GM18508 (cell line): ENCODE measurements around the gene CLEC4D.
"Not testable (repeated sequence)": the region's sequence is repeated elsewhere in the genome, so short reads cannot be mapped to it uniquely, and the experiment has no call there.

Source experiments
- ATAC-seq: cut with Tn5 transposase; IDR thresholded peaks from one replicate; pipeline ENCODE4 v1.9.1; 2021; ENCODE audit warnings: moderate number of reproducible peaks; ENCODE audit not compliant: insufficient read depth, unreplicated experiment

CLEC4D gene

DNA sequence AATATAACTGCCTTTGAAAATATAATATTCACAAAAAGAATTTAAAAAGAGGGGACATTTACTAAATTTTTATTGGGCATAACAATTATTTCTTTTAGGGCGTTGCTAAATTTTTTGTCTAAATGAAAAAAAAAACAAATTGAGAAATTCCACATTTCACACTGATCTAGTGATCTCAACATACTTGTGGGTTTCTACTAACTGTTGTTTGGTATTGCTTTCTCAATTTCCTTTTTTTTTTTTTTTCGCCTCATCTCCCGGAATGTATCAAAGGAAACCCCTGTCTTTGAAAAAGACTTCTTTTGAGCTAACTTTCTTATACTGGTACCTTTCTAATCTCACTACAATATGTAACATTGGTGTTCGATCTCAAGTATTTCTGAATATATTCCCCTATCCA is at the start of gene CLEC4D:
Gene CLEC4D, plus strand, starts transcription at position 248 of the 400 bp plus-strand sequence. CDS start 230 bp downstream, outside the sequence.
- ATAC-seq, result no peak

GRCh38 chr12:8465301-8465996 is 47.9 kb upstream of the CLEC4D start:
- ATAC-seq, result no peak

GRCh38 chr12:8466241-8466640 is 47.1 kb upstream of the CLEC4D start:
- no peak for ATAC-seq

GRCh38 chr12:8471090-8471489 is 42.2 kb upstream of the CLEC4D start:
- ATAC-seq, result no peak

- no peak for ATAC-seq
Observed at GRCh38 chr12:8475508-8476203, 37.6 kb upstream of the CLEC4D start.

GRCh38 chr12:8482571-8483061 is 30.7 kb upstream of the CLEC4D start:
- ATAC-seq, result no peak

DNA sequence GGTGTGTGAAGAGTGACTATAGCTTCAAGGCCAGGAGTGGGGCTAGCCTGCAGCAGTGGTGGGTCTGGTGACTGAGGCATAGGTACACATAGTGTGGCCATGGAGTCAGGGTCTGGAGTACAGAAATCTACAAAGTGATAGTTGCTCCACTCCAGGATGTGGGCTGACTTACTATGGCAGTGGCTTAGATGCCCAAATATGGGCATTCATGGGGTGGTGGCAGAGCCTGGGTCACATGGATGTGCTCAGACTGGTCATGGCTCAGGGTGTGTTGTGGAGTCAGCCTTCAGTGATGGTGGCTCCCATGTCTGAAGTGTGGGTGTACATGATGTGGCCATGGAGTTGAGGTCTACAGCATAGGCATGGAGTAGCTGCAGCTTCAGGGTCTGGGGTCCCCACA is 30.2 kb upstream of the CLEC4D start:
- ATAC-seq, result no peak

GRCh38 chr12:8491646-8492530 is 21.4 kb upstream of the CLEC4D start:
- no peak for ATAC-seq

DNA sequence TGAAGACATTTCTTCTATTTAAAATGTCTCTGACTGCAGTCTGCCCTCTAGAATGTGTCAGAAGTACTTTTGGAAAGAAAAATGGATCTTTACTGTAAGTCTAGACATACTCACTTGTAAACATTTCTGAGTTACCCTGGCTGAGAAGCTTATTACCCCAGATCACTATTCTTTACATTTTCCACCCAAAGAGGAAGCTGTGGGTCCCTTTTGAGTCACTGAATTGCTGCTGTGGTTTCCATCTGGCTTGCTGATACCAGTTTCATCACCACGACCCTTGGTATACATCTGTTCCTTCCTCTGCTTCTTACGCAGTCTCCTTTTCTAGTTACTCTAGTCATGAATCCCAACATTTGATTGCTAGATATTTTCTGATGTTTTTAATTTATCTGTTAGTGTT is 20.2 kb upstream of the CLEC4D start:
- ATAC-seq, result peak; percentile 93

GRCh38 chr12:8495671-8496070 is 17.6 kb upstream of the CLEC4D start:
- ATAC-seq, result not testable (repeated sequence)

GRCh38 chr12:8496074-8496473 is 17.2 kb upstream of the CLEC4D start:
- ATAC-seq, result not testable (repeated sequence)

- ATAC-seq, result no peak
Observed at GRCh38 chr12:8499616-8500015, 13.7 kb upstream of the CLEC4D start.

- no peak for ATAC-seq
Observed at GRCh38 chr12:8501720-8502119, 11.6 kb upstream of the CLEC4D start.

DNA sequence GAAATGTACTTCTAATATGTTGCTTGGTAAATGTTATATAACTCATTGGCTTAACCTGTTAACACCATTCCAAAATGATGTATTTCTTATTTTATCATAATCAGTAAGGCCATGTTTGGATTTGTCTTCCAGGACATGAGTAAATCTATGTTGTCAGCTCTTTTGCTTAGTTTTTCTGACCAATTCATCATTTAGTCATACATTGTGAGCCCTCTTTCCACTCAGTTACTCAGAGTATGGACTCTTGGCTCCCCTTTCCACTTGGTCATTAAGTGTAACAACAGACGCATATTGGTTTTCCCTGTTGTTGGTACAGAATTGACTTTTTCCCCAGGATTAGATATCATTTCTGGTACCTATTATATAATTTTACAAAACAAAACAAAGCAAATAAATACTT is 9.0 kb upstream of the CLEC4D start:
- ATAC-seq, result no peak

- ATAC-seq, result no peak
Observed at GRCh38 chr12:8507596-8507995, 5.7 kb upstream of the CLEC4D start.

DNA sequence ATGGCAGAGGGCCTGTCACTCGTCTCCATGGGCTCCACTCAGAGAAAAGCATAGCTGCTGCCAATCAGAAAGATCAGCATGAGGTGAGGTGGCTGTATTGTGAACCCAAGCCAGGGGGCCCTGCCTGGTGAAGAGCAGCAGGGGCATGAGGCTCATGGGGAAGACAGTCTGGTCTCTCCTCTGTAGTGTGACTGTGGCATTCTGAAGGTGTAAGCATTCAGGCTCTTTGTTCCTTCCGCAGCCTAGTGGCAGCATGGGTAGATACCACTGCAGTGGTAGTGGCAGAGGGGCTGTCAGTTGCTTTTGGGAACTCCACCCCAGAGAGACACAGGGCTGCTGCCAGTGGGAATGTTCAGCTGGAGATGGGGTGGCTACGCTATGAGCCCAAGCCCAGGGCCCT is 5.1 kb upstream of the CLEC4D start:
- no peak for ATAC-seq

DNA sequence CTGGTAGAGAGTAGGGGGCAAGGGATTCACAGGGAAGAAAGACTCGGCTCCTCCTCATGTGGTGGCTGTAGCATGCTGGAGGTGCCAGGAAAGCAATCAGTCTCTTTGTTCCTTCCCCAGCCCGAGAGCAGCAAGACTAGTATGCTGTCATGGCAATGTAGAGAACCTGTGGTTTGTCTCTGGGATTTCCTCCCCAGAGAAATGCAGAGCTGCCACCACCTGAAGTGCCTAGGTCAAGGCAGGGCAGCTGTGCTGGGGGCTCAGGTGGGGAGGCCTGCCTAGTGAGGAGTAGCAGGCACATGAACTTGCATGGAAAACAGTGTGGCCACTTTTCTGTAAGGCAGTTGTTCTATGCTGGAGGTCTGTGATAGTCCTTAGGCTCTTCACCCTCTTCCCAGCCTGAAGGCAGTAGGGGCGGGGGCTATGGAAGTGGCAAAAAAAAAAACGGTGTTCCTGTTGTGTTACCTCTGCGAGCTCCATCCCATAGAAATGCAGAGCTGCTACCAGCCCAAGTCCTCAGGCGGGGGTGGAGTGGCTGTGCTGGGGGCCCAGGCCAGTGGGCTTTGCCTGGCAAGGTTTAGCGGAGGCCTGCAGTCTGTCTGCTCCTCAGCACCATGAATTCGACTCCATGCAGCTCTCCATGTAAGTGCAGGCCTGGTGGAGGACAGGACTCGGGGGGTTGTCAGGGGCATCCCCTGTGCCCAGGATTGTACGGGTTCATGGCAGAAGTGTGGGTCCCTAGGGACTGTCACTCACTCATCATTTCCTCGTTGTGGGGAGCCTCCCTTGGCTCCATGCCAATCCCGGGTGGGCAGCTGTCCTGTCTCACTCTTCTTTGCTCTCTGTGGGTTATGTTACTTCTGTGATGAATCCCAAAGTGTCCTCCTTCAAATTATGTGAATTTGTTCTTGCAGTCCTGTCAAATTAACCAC is 4.1 kb upstream of the CLEC4D start:
- ATAC-seq, result no peak

- no peak for ATAC-seq
Observed at GRCh38 chr12:8517971-8518370, 4.7 kb downstream of the CLEC4D start.

GRCh38 chr12:8519171-8519570 is 5.9 kb downstream of the CLEC4D start:
- no peak for ATAC-seq
